CD4-positive, alpha-beta T cell treated with Interleukin-17A for 1 hour (primary cell): Measurements from ENCODE around the gene NCAPH2.

Experiments used
- DNase-seq: peaks from one replicate; pipeline ENCODE4 v3.0.0-alpha.2; 2020

Gene NCAPH2

GRCh38 chr22:50550395-50550794 is 42.4 kb downstream of the NCAPH2 start:
- no peak for DNase-seq

GRCh38 chr22:50551160-50551752 is 43.2 kb downstream of the NCAPH2 start:
- DNase-seq: no peak

- DNase-seq: no peak
Measured at GRCh38 chr22:50553310-50553709, 45.3 kb downstream of the NCAPH2 start.

- DNase-seq: no peak
Measured at GRCh38 chr22:50556703-50557102, 48.7 kb downstream of the NCAPH2 start.

GRCh38 chr22:50560034-50560433 is 52.0 kb downstream of the NCAPH2 start:
- no peak for DNase-seq

DNA sequence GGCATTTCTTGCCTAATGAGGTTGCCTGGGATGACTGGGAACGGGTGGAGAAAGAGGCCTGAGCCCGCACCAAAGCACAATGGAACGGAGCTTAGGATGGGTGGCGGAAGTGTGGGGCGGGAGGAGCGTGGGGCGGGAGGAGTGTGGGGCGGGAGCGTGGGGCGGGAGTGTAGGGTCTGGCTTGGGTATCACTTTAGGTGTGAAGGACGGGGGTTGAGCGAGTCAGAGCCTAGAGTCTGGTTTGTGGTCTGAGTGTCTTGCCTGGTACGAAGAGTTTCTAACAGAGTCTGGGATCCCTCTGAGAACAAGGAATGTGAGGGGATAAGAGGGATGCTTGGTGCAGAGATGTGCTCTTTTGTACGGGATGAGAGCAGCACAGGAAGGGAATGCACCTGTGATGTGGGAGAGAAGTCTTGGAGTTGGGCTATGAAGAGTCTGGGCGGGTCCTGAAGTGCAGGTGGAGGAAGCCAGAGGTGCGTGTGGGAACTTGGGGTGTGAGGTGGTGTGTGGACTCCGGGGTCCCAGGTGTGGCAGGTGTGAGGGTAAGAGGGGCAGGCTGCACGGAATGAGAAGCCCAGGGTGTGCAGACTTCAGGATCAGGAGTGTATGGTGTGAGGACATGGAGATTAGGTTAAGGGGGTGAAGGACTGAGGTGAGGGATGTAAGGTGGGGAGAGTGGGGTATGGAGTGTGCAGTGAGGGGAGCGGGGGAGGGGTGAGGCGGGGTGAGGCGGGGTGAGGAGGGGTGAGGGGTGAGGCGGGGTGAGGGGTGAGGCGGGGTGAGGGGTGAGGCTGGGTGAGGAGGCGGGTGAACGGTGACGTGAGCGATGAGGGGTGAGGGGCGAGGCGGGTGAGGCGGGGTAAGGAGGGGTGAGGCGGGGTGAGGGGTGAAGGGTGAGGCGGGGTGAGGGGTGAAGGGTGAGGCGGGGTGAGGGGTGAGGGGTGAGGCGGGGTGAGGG is 53.7 kb downstream of the NCAPH2 start:
- DNase-seq: peak; percentile 41

DNA sequence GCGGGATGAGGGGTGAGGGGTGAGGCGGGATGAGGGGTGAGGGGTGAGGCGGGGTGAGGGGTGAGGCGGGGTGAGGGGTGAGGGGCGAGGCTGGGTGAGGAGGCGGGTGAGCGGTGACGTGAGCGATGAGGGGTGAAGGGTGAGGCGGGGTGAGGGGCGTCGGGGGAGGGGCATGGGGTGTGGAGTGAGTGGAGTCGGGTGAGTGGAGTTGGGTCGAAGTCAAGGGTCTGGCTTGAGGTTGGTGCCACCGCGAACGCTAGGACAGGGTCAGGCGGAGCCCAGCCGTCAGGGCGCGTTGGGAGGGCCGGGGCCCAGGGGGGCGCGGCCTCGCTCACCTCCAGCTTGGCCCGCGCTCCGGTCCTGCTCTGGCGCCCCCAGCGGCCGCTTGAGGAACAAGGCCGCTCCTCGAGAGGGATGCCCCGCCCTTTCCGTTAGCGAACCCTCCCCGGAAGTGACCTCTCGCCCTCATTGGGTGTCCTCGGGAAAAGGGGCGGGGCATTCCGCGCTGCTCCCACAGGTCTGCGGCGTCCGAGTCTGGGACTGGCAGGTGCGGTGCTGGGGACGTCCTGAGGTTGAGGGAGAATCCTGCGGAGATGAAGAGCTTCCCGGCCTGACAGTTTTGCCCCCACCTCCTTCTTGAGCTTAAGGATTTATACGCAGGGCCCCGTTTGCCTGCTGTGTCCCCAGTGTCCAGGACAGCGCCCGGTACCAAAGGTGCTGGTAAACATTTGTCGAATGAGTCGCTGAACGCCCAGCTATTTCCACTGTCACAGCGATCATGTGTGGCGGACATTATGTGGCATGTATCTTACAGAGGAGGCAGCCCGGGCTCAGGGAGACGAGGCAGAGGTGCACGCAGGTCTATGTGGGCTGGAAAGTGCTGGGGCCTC is 54.7 kb downstream of the NCAPH2 start, which contains the start of gene SYCE3:
Gene SYCE3 (minus strand): TSS at position 397 of the 890 bp plus-strand sequence. CDS start 6,514 bp downstream, outside the sequence.
- peak; percentile 97 for DNase-seq

GRCh38 chr22:50563413-50564160 is 55.6 kb downstream of the NCAPH2 start:
- DNase-seq: no peak

- DNase-seq: no peak
Measured at GRCh38 chr22:50564289-50564688, 56.3 kb downstream of the NCAPH2 start.

- DNase-seq: no peak
Measured at GRCh38 chr22:50567721-50568252, 59.8 kb downstream of the NCAPH2 start.

- DNase-seq: no peak
Measured at GRCh38 chr22:50568626-50569025, 60.6 kb downstream of the NCAPH2 start.

GRCh38 chr22:50569041-50569459 is 61.0 kb downstream of the NCAPH2 start:
- DNase-seq: no peak

- no peak for DNase-seq
Measured at GRCh38 chr22:50569896-50570535, 62.0 kb downstream of the NCAPH2 start.

DNA sequence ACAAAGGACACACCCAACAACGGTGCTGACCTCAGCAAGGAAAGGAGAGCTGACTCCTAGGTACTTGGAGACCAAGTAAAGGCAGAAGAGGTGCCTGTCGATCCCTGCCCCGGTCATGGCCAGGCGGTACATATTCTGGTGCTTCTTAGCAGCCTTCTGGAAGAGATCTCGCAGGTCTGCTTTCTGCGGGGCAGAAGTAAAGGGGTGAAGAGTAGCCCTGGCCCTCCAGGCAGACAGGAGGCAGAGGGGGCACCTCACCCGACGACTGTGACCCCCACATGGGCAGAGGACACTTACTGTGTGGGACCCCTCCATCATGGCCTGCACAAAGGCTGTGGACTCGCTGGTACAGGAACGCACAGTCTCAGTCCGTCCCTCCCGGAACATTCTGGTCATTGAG is 62.8 kb downstream of the NCAPH2 start:
- DNase-seq: no peak

DNA sequence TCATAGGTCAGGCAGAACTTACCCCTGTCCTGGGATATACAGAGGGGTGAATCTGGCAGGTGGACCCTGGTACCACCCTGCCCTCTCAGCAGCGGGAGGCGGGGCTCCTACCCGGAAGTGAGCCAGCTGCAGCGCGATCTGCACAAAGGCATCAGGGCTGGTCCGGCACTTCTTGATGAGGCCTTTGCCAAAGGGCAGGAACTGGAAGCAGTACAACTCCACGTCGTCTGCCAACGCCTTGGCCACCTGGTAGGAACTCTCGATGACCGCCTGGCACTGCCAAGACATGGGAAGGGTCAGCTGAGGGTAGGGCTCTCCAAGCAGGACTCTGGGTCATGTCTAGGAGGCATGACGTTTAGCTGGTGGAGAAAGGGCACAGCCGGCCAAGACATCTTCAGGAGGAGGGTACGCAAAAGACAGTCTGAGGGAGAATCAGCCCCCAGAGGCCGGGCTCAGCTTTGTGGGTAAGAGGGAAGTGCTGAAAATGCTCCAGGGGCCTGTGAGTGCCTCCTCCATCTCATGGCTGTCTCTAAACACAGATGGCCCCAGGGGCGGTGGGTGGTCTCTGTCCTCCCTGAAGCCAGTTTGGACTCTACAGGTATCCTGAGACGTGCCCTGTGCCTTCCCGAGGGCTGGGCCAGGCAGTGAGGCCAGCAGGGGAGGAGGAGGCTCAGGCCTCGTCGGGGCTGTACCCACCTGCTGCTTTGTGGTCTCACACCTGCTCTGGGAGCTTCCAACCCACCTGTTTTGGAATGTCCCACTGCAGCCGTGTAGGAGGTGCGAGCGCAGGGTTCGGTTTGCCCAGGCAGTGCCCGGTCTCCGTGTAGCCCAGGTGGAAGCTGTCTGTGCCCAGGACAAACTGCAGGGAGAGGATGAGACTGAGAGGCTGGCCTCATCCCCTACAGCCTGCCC is 63.5 kb downstream of the NCAPH2 start:
- DNase-seq: no peak

- DNase-seq: no peak
Measured at GRCh38 chr22:50572965-50573364, 64.9 kb downstream of the NCAPH2 start.

DNA sequence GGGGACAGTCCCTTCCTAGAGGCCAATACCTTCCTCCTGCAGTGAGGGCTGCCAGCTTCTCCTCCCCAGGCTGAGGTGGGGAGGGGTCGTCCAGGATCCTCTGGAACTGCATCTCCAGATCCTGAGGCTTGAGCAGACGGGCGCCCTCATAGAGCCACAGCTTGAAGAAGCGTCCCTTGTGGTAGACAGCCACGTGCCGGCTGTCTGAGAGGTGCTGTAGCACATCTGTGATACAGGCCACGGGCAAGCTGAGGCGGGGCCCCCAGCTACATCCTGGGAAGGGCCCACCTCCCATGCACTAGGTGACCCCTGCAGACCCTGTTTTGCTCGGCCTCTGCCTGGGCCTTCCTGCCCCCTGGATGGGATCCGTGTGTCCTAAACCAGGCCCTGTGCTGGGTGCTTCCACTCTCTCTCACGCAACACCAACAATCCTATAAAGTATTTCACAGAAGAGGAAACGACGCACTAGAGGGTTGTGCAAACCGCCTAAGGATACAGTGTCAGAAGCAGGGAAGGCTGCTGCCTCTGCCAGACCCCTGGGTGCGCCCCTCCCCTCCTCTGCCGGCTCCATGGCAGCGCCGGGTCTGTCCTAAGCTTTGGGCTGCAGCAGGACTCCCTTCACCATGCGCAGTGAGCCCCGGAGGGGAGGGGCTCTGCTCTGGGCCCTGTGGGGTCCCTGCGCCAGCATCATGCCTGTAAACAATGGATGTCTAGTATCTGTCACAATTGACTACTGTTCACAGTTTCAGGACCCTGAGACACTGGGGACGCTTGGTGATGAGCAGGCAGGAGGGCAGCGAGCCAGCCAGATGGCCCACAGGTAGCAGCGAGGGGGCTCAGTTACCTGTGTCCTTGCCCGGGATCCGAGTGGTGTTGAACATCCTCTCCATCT is 65.7 kb downstream of the NCAPH2 start:
- no peak for DNase-seq

GRCh38 chr22:50574383-50574755 is 66.3 kb downstream of the NCAPH2 start:
- DNase-seq: no peak
